Activated T-helper 17 cell treated with anti-CD3 and anti-CD28 coated beads, Interleukin-2, amount 50 U/mL, for 72 hours (primary cell): ENCODE measurements around the gene SHANK3. TPM values are rescaled to one million over a fixed set of nuclear protein-coding genes. Genes with fewer than 3 reads are reported as not detected.

Experiments used
- ATAC-seq: fragments of 150-1000 bp; cut with Tn5 transposase; replicated peaks from 2 replicates; pipeline ENCODE4 v1.10.0; 2021; ENCODE audit warnings: mild to moderate bottlenecking, moderate library complexity
- H3K27ac Mint-ChIP-seq: one replicate; pipeline ENCODE4 v1.8.0; 2022; ENCODE audit warnings: mixed read lengths
- H3K27me3 Mint-ChIP-seq: one replicate; pipeline ENCODE4 v1.8.0; 2022; ENCODE audit warnings: mixed read lengths
- H3K36me3 Mint-ChIP-seq: one replicate; pipeline ENCODE4 v1.8.0; 2022; ENCODE audit warnings: low read depth, mild to moderate bottlenecking, mixed read lengths
- H3K4me1 Mint-ChIP-seq: one replicate; pipeline ENCODE4 v1.8.0; 2022; ENCODE audit warnings: mixed read lengths
- H3K4me3 Mint-ChIP-seq: one replicate; pipeline ENCODE4 v1.8.0; 2022; ENCODE audit warnings: mild to moderate bottlenecking, mixed read lengths
- H3K9me3 Mint-ChIP-seq: one replicate; pipeline ENCODE4 v1.8.0; 2022; ENCODE audit warnings: mixed read lengths
- total RNA-seq, 2 donors: library from RNA; stranded (reverse); gene quantifications; one replicate each; pipeline ENCODE4 v1.2.3, GENCODE V29; 2022

Gene SHANK3
- total RNA-seq, 2 donors from 2014 or later = 0.19 TPM; not detected in 1

GRCh38 chr22:50715250-50715649, 42.6 kb downstream of the SHANK3 start:
- no peaks in the 10 kb centered on the region for H3K9me3 Mint-ChIP-seq
- H3K4me3 Mint-ChIP-seq = no peak overlapping the region
- ATAC-seq = no peak
- H3K4me1 Mint-ChIP-seq = peaks cover 6% of the 10 kb centered on the region
- H3K27ac Mint-ChIP-seq = no peak overlapping the region
- peaks cover 12% of the 10 kb centered on the region for H3K27me3 Mint-ChIP-seq
- H3K36me3 Mint-ChIP-seq = no peaks in the 10 kb centered on the region

GRCh38 chr22:50715776-50716175, 43.2 kb downstream of the SHANK3 start:
- Mint-ChIP-seq H3K4me1 (peaks cover 3% of the 10 kb centered on the region), H3K4me3 (no peak overlapping the region), H3K27me3 (peaks cover 10% of the 10 kb centered on the region), H3K36me3 (no peaks in the 10 kb centered on the region), H3K27ac (no peak overlapping the region), H3K9me3 (no peaks in the 10 kb centered on the region)
- ATAC-seq = no peak

- peaks cover 8% of the 10 kb centered on the region for H3K27me3 Mint-ChIP-seq
- H3K4me1 Mint-ChIP-seq = no peaks in the 10 kb centered on the region
- H3K9me3 Mint-ChIP-seq = no peaks in the 10 kb centered on the region
- H3K27ac Mint-ChIP-seq = no peak overlapping the region
- no peak overlapping the region for H3K4me3 Mint-ChIP-seq
- no peak for ATAC-seq
- H3K36me3 Mint-ChIP-seq = no peaks in the 10 kb centered on the region
Observed at GRCh38 chr22:50716290-50717024, 43.8 kb downstream of the SHANK3 start.

- no peaks in the 10 kb centered on the region for H3K4me1 Mint-ChIP-seq
- H3K27me3 Mint-ChIP-seq = peaks cover 8% of the 10 kb centered on the region
- no peak overlapping the region for H3K4me3 Mint-ChIP-seq
- ATAC-seq = no peak
- H3K27ac Mint-ChIP-seq = peak overlapping the region; percentile 25
- H3K36me3 Mint-ChIP-seq = no peaks in the 10 kb centered on the region
- H3K9me3 Mint-ChIP-seq = no peaks in the 10 kb centered on the region
Observed at GRCh38 chr22:50717709-50718351, 45.2 kb downstream of the SHANK3 start.

- Mint-ChIP-seq H3K9me3 (no peaks in the 10 kb centered on the region), H3K4me1 (no peaks in the 10 kb centered on the region), H3K27me3 (peaks cover 8% of the 10 kb centered on the region), H3K4me3 (no peak overlapping the region), H3K36me3 (no peaks in the 10 kb centered on the region), H3K27ac (no peak overlapping the region)
- ATAC-seq = no peak
Observed at GRCh38 chr22:50718352-50718709, 45.7 kb downstream of the SHANK3 start.

GRCh38 chr22:50719814-50720300, 47.2 kb downstream of the SHANK3 start:
- Mint-ChIP-seq H3K36me3 (no peaks in the 10 kb centered on the region), H3K9me3 (no peaks in the 10 kb centered on the region), H3K4me1 (no peaks in the 10 kb centered on the region), H3K27ac (no peak overlapping the region), H3K4me3 (no peak overlapping the region), H3K27me3 (peaks cover 8% of the 10 kb centered on the region)
- no peak for ATAC-seq

GRCh38 chr22:50720301-50721256, 48.0 kb downstream of the SHANK3 start:
- no peaks in the 10 kb centered on the region for H3K4me1 Mint-ChIP-seq
- no peak overlapping the region for H3K4me3 Mint-ChIP-seq
- H3K27ac Mint-ChIP-seq = no peak overlapping the region
- no peaks in the 10 kb centered on the region for H3K9me3 Mint-ChIP-seq
- H3K27me3 Mint-ChIP-seq = peaks cover 8% of the 10 kb centered on the region
- no peaks in the 10 kb centered on the region for H3K36me3 Mint-ChIP-seq
- no peak for ATAC-seq

GRCh38 chr22:50721257-50721844, 48.7 kb downstream of the SHANK3 start:
- Mint-ChIP-seq H3K4me1 (no peaks in the 10 kb centered on the region), H3K27ac (no peak overlapping the region), H3K9me3 (no peaks in the 10 kb centered on the region), H3K36me3 (no peaks in the 10 kb centered on the region), H3K4me3 (no peak overlapping the region), H3K27me3 (peaks cover 5% of the 10 kb centered on the region)
- no peak for ATAC-seq

GRCh38 chr22:50722048-50722701, 49.6 kb downstream of the SHANK3 start:
- H3K9me3 Mint-ChIP-seq = no peaks in the 10 kb centered on the region
- no peak for ATAC-seq
- no peak overlapping the region for H3K4me3 Mint-ChIP-seq
- no peak overlapping the region for H3K27ac Mint-ChIP-seq
- no peaks in the 10 kb centered on the region for H3K4me1 Mint-ChIP-seq
- H3K36me3 Mint-ChIP-seq = no peaks in the 10 kb centered on the region
- no peaks in the 10 kb centered on the region for H3K27me3 Mint-ChIP-seq

Other genes starting within 250 kb of the SHANK3 start
- 100 to 1,000 TPM in 1 of 2 donors, 10 to 100 TPM in 1; 84.2 to 126 TPM for gene SBF1, start 197.8 kb upstream of the SHANK3 start, total RNA-seq
- gene ADM2, start 191.3 kb upstream of the SHANK3 start, total RNA-seq = 1 to 10 TPM; 1.3 to 3.7 TPM
- gene MIOX, start 186.0 kb upstream of the SHANK3 start, total RNA-seq = under 1 TPM; 0.24 to 0.53 TPM
- 10 to 100 TPM; 61.3 to 89.0 TPM for gene LMF2, start 165.1 kb upstream of the SHANK3 start, total RNA-seq
- 100 to 1,000 TPM; 112 to 138 TPM for gene NCAPH2, start 164.6 kb upstream of the SHANK3 start, total RNA-seq
- 1 to 10 TPM; 2.8 to 9.9 TPM for gene SCO2, start 147.2 kb upstream of the SHANK3 start, total RNA-seq
- 10 to 100 TPM; 73.0 to 74.0 TPM for gene TYMP, start 142.8 kb upstream of the SHANK3 start, total RNA-seq
- gene KLHDC7B, start 126.9 kb upstream of the SHANK3 start, total RNA-seq = 1 to 10 TPM; 4.2 to 4.4 TPM
- 1 to 10 TPM in 1 of 2 donors, under 1 TPM in 1; 0.65 to 2.3 TPM for gene SYCE3, start 109.9 kb upstream of the SHANK3 start, total RNA-seq
- gene CPT1B, start 94.4 kb upstream of the SHANK3 start, total RNA-seq = 10 to 100 TPM; 57.3 to 62.8 TPM
- gene CHKB, start 90.0 kb upstream of the SHANK3 start, total RNA-seq = 10 to 100 TPM; 72.3 to 86.2 TPM
- gene MAPK8IP2, start 72.0 kb upstream of the SHANK3 start, total RNA-seq = under 1 TPM; 0.50 to 0.65 TPM
- gene ARSA, start 44.7 kb upstream of the SHANK3 start, total RNA-seq = 10 to 100 TPM; 23.6 to 28.3 TPM
- not detected for gene ACR, start 65.4 kb downstream of the SHANK3 start, total RNA-seq
- 10 to 100 TPM; 17.6 to 20.1 TPM for gene RABL2B, start 110.8 kb downstream of the SHANK3 start, total RNA-seq